Peyer's patch (tissue), 4 donors: Measurements from ENCODE around the gene PDK2. TPM values are rescaled to one million over a fixed set of nuclear protein-coding genes. Genes with fewer than 3 reads are reported as not detected.

Experiments used
- DNase-seq, 3 donors: peaks; one replicate each; pipeline ENCODE4 v3.0.0-alpha.2; 2017 to 2019
- H3K27ac ChIP-seq, 4 donors: fragments of 200-600 bp; sonication (generic); one replicate each; pipeline ENCODE4 v1.5.1; 2016 to 2019
- H3K27me3 ChIP-seq, 2 donors: fragments of 200-600 bp; sonication (generic); one replicate each; pipeline ENCODE4 v1.5.1; 2019
- H3K36me3 ChIP-seq, 3 donors: fragments of 200-600 bp; sonication (generic); one replicate each; pipeline ENCODE4 v1.5.1; 2016 to 2019
- H3K4me1 ChIP-seq, 4 donors: fragments of 200-600 bp; sonication (generic); one replicate each; pipeline ENCODE4 v1.5.1; 2016 to 2019
- H3K4me3 ChIP-seq, 4 donors: fragments of 200-600 bp; sonication (generic); 1 replicate in 3 of 4; 2 replicates in 1 of 4; pipeline ENCODE4 v1.5.1; 2016 to 2019; ENCODE audit warnings: mild to moderate bottlenecking in 1 of 4
- H3K9me3 ChIP-seq, 4 donors: fragments of 200-600 bp; sonication (generic); one replicate each; pipeline ENCODE4 v1.5.1; 2016 to 2019; ENCODE audit warnings: mild to moderate bottlenecking in 1 of 4
- CTCF ChIP-seq, 6 experiments: fragments of 450-650 bp in 4 of 6; fragments of 200-600 bp in 2 of 6; sonication (generic) in 1 of 6; IDR thresholded peaks; one replicate each; pipeline ENCODE4 v1.5.1; 2017 to 2019; ENCODE audit warnings: antibody characterized with exemption in 6 of 6, mild to moderate bottlenecking in 3 of 6, moderate library complexity in 1 of 6
- POLR2A ChIP-seq, 2 donors: fragments of 450-650 bp; IDR thresholded peaks; one replicate each; pipeline ENCODE4 v1.5.1; 2017; ENCODE audit warnings: antibody characterized with exemption in 2 of 2, mild to moderate bottlenecking in 2 of 2, moderate library complexity in 2 of 2
- total RNA-seq, 4 donors: library from RNA; depleted of rRNA; stranded (reverse); fragments of >200 nt; gene quantifications; one replicate each; pipeline ENCODE4 v1.1.0, GENCODE V29; 2016

PDK2 gene
- total RNA-seq, 4 donors from 2014 or later = 23.1 to 283 (median 164) TPM

GRCh38 chr17:50161023-50161910, 66.1 kb downstream of the PDK2 start:
- TF ChIP-seq POLR2A (IDR thresholded peaks at IDR 0.05) (peak in 1 of 2 donors; percentile 11), CTCF (IDR thresholded peaks at IDR 0.05) (peak; percentile 92 to 98 (median 98))
- Histone ChIP-seq H3K4me3 (peak overlapping the region; percentile 42 to 57 (median 45)), H3K9me3 (no peaks in the 10 kb centered on the region), H3K4me1 (peaks cover 0 to 14% (median 7%) of the 10 kb centered on the region in 4 donors), H3K36me3 (no peaks in the 10 kb centered on the region), H3K27ac (peak overlapping the region; percentile 23 to 64 (median 60)), H3K27me3 (no peaks in the 10 kb centered on the region)
- peak; percentile 90 to 95 (median 94) for DNase-seq

Other genes with a start within 250 kb of the PDK2 start
- not detected for gene TAC4, start 247.3 kb upstream of the PDK2 start, total RNA-seq
- not detected for gene DLX4, start 126.2 kb upstream of the PDK2 start, total RNA-seq
- not detected for gene DLX3, start 100.1 kb upstream of the PDK2 start, total RNA-seq
- 100 to 1,000 TPM in 3 of 4 donors, 10 to 100 TPM in 1; 71.0 to 285 (median 247) TPM for gene ITGA3, start 39.2 kb upstream of the PDK2 start, total RNA-seq
- gene SAMD14, start 34.8 kb downstream of the PDK2 start, total RNA-seq = 1 to 10 TPM in 2 of 4 donors, under 1 TPM in 2; 0.53 to 2.5 (median 1.0) TPM
- gene PPP1R9B, start 55.3 kb downstream of the PDK2 start, total RNA-seq = 10 to 100 TPM; 18.0 to 40.4 (median 32.9) TPM
- 1 to 10 TPM in 3 of 4 donors, not detected in 1; 2.9 to 3.5 (median 3.5) TPM for gene SGCA, start 70.7 kb downstream of the PDK2 start, total RNA-seq
- gene COL1A1, start 106.3 kb downstream of the PDK2 start, total RNA-seq = 100 to 1,000 TPM in 1 of 4 donors, 10 to 100 TPM in 3; 11.3 to 287 (median 31.9) TPM
- gene TMEM92, start 179.1 kb downstream of the PDK2 start, total RNA-seq = 10 to 100 TPM in 3 of 4 donors, under 1 TPM in 1; 0.83 to 86.0 (median 50.6) TPM